ENCODE results near the gene LRRC8E.

GRCh38 chr19:7943444-7944176 lies 55.3 kb downstream of the LRRC8E start, which contains the start of gene TIMM44:
- TF ChIP-seq CTCF (IDR thresholded peaks at IDR 0.05; ENCODE audit: low read depth, low read length, missing input control) (no peak), JUND (IDR thresholded peaks at IDR 0.05) (peak; percentile 41 to 79), RAD21 (IDR thresholded peaks at IDR 0.05) (no peak), HNF4G (IDR thresholded peaks at IDR 0.05) (no peak), ZBTB33 (IDR thresholded peaks at IDR 0.05) (peak; percentile 91), ATF3 (IDR thresholded peaks at IDR 0.05) (peak; percentile 95), FOXA1 (IDR thresholded peaks at IDR 0.05) (no peak), YY1 (IDR thresholded peaks at IDR 0.05) (peak; percentile 99), RXRA (IDR thresholded peaks at IDR 0.05) (peak; percentile 78), REST (IDR thresholded peaks at IDR 0.05) (peak; percentile 86), MAX (IDR thresholded peaks at IDR 0.05) (peak; percentile 90), GABPA (IDR thresholded peaks at IDR 0.05 in 1 of 2, conservative IDR thresholded peaks at IDR 0.05 in 1 of 2) (peak in 1 of 2 donors; percentile 62)
